Cardiac fibroblast (primary cell): Measurements from ENCODE around the gene SCAANT1.

Experiments used
- DNase-seq, 2 donors: peaks; one replicate each; pipeline versions ENCODE4 v3.0.0 to v3.0.0-alpha.2; 2010; ENCODE audit warnings: low read depth in 2 of 2
- H3K4me3 ChIP-seq, 2 donors: replicated peaks in 1 of 2; 1 replicate in 1 of 2; 2 replicates in 1 of 2; pipeline ENCODE4 v1.5.1; 2011; ENCODE audit warnings: low read depth in 2 of 2, low read length in 2 of 2, mild to moderate bottlenecking in 2 of 2, moderate library complexity in 1 of 2
- CTCF ChIP-seq: IDR thresholded peaks from one replicate; pipeline ENCODE4 v1.5.1; 2011; ENCODE audit warnings: low read depth, mild to moderate bottlenecking, low read length, inconsistent platforms

The SCAANT1 gene

GRCh38 chr3:63954182-63954581, 42.0 kb upstream of the SCAANT1 start:
- DNase-seq: peak in 1 of 2 donors; percentile 49

GRCh38 chr3:63952248-63952594, 40.0 kb upstream of the SCAANT1 start:
- no peak for TF ChIP-seq CTCF
- DNase-seq: no peak
- no peak overlapping the region for H3K4me3 ChIP-seq

More at GRCh38 chr3:63954182-63954581, 42.0 kb upstream of the SCAANT1 start:
- TF ChIP-seq CTCF: no peak
- no peak overlapping the region for H3K4me3 ChIP-seq

- no peak for TF ChIP-seq CTCF
- H3K4me3 ChIP-seq: no peak overlapping the region
- no peak for DNase-seq
These were observed 39.5 kb upstream of the SCAANT1 start for GRCh38 chr3:63951492-63952247.

- no peak for TF ChIP-seq CTCF
- DNase-seq: no peak
- no peak overlapping the region for H3K4me3 ChIP-seq
These were observed 38.5 kb upstream of the SCAANT1 start for GRCh38 chr3:63950698-63951097.

GRCh38 chr3:63949005-63949404, 36.8 kb upstream of the SCAANT1 start:
- peak; percentile 80 to 83 for DNase-seq

GRCh38 chr3:63947594-63947993, 35.4 kb upstream of the SCAANT1 start:
- TF ChIP-seq CTCF: no peak
- H3K4me3 ChIP-seq: no peak overlapping the region
- DNase-seq: no peak

More at GRCh38 chr3:63949005-63949404, 36.8 kb upstream of the SCAANT1 start:
- no peak overlapping the region for H3K4me3 ChIP-seq
- no peak for TF ChIP-seq CTCF

- DNase-seq: no peak
- H3K4me3 ChIP-seq: no peak overlapping the region
- TF ChIP-seq CTCF: no peak
These were observed 34.6 kb upstream of the SCAANT1 start for GRCh38 chr3:63946753-63947152.
